Epithelial cell of esophagus (primary cell): ENCODE data around the gene CAPNS2.

Experiments
- DNase-seq: peaks from one replicate; pipeline ENCODE4 v3.0.0; 2010; ENCODE audit warnings: low read depth
- H3K4me3 ChIP-seq: 2 replicates; pipeline ENCODE4 v1.5.1; 2011; ENCODE audit warnings: mild to moderate bottlenecking, low read length, control low read depth
- TF ChIP-seq, protein P1 (sequence below): IDR thresholded peaks from 2 replicates; pipeline ENCODE4 v1.5.1; 2011; ENCODE audit warnings: low read depth, mild to moderate bottlenecking, low read length, control low read depth, inconsistent platforms; ENCODE audit not compliant: insufficient read depth; ENCODE audit errors: missing control alignments

Gene CAPNS2

DNA sequence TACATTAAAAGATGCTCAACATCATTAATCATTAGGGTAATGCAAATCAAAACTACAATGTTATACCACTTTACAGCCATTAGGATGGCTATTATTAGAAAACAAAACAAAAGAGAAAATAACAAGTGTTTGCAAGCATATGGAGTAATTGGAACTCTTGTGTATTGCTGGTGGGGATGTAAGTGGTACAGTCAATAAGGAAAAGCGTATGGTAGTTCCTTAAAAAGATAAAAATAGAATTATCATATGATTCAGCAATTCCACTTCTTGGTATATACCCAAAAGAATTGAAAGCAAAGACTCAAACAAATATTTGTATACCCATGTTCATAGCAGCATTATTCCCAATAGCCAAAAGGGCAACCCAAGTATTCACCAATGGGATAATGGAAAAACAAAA, 1.4 kb upstream of the CAPNS2 start:
- DNase-seq, result no peak
- no peak overlapping the region for H3K4me3 ChIP-seq
- TF ChIP-seq, protein P1, sequence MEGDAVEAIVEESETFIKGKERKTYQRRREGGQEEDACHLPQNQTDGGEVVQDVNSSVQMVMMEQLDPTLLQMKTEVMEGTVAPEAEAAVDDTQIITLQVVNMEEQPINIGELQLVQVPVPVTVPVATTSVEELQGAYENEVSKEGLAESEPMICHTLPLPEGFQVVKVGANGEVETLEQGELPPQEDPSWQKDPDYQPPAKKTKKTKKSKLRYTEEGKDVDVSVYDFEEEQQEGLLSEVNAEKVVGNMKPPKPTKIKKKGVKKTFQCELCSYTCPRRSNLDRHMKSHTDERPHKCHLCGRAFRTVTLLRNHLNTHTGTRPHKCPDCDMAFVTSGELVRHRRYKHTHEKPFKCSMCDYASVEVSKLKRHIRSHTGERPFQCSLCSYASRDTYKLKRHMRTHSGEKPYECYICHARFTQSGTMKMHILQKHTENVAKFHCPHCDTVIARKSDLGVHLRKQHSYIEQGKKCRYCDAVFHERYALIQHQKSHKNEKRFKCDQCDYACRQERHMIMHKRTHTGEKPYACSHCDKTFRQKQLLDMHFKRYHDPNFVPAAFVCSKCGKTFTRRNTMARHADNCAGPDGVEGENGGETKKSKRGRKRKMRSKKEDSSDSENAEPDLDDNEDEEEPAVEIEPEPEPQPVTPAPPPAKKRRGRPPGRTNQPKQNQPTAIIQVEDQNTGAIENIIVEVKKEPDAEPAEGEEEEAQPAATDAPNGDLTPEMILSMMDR, result no peak

GRCh38 chr16:55567382-55567781, 898 bp downstream of the CAPNS2 start:
- DNase-seq, result peak; percentile 74
- TF ChIP-seq, protein P1, result no peak
- H3K4me3 ChIP-seq, result peak overlapping the region; percentile 55

GRCh38 chr16:55568207-55568606, 1.7 kb downstream of the CAPNS2 start:
- peak; percentile 98 for DNase-seq
- peak overlapping the region; percentile 55 for H3K4me3 ChIP-seq
- TF ChIP-seq, protein P1, result no peak

- TF ChIP-seq, protein P1, result no peak
- H3K4me3 ChIP-seq, result peak overlapping the region; percentile 55
- peak; percentile 15 for DNase-seq
These were observed 2.5 kb downstream of the CAPNS2 start for GRCh38 chr16:55569025-55569424.

- H3K4me3 ChIP-seq, result no peak overlapping the region
- DNase-seq, result no peak
- TF ChIP-seq, protein P1, result no peak
These were observed 3.7 kb downstream of the CAPNS2 start for GRCh38 chr16:55570159-55570558.

- H3K4me3 ChIP-seq, result no peak overlapping the region
- TF ChIP-seq, protein P1, result no peak
- peak; percentile 8 for DNase-seq
These were observed 4.9 kb downstream of the CAPNS2 start for GRCh38 chr16:55571191-55571897.

GRCh38 chr16:55572439-55572838, 6.0 kb downstream of the CAPNS2 start:
- DNase-seq, result peak; percentile 74
- TF ChIP-seq, protein P1, result no peak
- no peak overlapping the region for H3K4me3 ChIP-seq
